B cell (primary cell): Measurements from ENCODE around the gene CALML6.

ENCODE experiments used
- CTCF ChIP-seq: fragments of 200-600 bp; IDR thresholded peaks from one replicate; pipeline ENCODE4 v1.8.0; 2022; ENCODE audit warnings: antibody characterized with exemption, mild to moderate bottlenecking
- EZH2 ChIP-seq: IDR thresholded peaks from 2 replicates; pipeline ENCODE4 v1.6.1; 2012; ENCODE audit warnings: borderline replicate concordance, low read depth, mild to moderate bottlenecking, moderate library complexity, low read length; ENCODE audit not compliant: insufficient read depth, poor library complexity, severe bottlenecking

DNA sequence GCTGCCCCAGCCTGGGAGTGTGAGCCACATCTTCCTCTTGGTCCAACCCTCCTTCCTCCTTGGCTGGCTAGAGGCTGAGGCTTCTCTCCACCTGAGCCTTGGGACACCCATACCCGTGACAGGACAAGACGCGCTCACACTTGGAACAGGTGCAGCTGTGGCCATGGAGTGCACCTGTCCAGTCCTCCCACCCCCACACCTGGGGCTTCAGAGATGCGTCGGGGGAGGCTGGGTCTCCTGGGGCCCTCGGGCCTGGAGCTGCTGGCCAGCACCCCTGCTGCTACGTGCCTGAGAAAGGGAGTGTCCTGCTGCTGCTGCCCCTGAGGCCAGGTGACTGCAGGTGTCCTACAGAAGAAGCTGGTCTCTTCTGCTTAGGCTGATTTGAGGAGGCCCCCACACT is 41.0 kb downstream of the CALML6 start:
- TF ChIP-seq EZH2 (no peak), CTCF (no peak)
